Ecto neural progenitor cell (in vitro differentiated cells): ENCODE measurements around the gene KCTD15.
"Not testable (repeated sequence)": the region's sequence is repeated elsewhere in the genome, so short reads cannot be mapped to it uniquely, and the experiment has no call there.

Experiments used
- DNase-seq: peaks from one replicate; pipeline ENCODE4 v3.0.0-alpha.2; 2018; ENCODE audit warnings: low spot score

KCTD15 gene

DNA sequence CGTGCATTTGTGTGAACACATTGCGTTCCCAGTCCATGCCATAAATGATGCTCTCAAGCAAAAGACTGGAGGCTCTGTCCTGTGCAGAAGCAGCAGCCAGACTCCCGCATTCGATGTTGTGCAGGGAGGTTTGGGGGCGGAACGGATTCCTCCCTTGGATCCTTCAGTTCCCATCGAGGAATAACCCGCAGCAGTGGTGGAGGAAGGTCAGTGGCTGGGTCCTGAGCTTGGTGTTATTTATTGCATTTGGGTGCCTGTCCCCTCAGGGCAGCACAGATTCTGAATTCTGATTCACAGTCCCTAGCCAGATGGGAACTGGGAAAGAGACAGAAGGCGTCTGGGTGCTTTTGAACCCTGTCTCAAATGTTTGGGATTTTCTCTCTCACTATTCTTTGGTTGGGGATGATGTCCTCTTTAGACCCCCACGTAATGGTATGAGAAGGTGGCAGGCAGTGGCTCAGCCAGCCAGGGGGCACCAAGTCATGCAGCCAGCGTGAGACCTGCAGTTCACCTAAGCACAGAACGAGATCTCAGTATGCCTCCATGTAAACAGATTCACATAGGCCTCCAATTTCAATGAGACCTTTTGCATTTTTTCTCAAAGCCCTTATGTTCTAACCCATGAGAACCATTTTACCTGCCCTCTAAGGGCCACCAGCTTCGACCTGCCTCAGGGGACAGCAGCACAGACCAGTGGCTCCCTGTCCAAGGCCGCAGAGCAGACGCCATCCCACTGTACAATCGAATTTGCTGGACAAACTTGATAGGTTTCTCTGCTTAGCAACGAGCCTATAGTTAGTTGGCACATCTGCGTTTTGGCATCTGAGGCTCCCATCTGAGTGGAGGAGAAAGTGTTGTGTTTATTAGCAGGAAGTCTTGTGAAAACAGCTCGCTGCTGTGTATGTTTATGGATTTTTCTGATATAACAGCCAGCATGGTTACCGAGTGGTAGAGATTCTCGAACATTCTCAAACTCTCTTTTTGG lies 17.8 kb downstream of the KCTD15 start:
- DNase-seq, result no peak

DNA sequence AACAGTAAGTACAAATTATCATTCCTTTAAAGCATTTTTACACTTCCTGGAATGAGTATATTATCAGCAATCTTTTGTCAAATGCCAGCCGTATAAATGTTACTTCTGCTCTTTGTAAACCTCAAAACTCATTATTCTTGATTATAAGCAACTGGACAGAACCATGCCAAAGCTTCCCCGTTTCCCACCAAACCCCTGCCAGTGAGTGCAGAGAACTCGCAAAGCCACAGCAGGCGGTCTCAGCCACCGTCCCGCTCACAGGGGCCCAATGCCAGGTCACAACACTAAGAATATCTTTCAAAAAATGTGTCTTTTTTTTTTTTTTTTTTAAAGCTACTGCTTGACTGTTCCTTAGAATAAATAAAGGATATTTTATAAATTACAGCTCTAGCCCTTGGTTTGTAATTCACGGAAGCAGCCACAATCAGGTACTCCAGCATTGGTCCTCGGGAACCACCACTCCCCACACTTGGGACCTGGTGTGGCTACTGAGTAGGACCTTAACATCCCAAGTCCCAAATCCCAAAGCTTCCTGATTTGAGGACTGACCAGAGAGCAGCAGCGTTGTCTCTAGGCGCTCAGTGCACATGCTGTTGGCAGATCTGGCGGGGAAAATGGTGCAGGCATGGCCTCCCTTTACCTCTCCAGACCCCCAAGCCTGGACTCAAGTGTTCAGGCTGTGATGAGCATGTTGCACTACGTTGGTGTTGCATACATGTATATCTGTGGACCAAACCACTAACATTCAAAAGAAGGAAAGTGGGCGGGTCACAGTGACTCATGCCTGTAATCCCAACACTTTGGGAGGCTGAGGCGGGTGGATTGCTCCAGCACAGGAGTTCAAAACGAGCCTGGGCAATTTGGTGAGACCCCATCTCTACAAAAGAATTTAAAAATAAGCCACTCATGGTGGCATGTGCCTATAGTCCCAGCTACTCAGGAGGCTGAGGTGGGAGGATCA lies 19.0 kb downstream of the KCTD15 start:
- no peak for DNase-seq

DNA sequence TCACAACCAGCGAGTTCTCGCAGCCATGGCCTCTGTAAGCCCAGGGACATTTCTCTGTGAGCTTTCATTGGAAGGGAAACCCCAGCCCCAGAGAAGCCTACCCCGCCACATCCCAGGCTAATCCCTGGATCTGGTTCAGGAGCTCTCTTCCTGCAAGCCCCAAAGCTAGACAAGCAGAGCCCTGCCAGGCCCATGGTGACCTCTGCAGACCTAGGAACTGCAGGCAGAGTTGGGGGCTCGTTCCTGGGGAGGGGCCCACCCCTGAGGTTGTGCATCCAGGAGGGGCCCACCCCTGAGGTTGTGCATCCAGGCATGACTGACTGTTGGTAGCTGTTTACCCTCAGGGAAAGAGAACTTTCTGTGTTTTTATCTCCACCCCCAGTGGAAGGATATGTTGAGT lies 21.7 kb downstream of the KCTD15 start:
- peak; percentile 46 for DNase-seq

DNA sequence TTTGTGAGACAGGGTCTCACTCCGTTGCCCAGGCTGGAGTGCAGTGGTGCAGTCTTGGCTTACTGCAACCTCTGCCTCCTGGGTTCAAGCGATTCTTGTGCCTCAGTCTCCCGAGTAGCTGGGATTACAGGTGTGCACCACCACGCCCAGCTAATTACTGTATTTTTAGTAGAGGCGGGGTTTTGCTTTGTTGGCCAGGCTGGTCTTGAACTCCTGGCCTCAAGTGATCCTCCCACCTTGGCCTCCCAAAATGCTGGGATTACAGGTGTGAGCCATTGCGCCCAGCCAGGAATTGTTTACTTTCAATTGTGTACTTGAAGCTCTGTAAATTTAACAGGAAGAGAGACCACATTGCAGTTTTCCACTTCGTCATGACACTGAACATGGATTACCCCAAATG lies 22.4 kb downstream of the KCTD15 start:
- not testable (repeated sequence) for DNase-seq

DNA sequence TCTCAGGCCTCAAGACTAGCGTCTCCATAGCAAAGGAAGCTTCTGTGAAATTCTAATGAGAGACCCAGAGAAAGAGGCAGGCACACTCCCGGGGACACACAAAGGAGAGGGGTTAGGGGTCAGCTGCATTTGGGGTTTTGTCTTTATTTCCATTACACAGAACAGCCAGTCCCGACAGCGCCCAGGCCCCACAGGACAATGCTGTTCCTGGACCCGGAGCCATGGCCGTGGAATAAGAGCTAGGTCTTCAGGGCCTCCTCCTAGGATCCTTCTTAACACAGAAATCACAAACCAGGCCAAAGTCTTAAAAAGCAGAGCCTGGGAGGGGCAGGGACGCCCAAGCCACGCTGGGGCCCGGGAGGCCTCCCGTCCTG lies 22.8 kb downstream of the KCTD15 start:
- DNase-seq, result peak; percentile 53

DNA sequence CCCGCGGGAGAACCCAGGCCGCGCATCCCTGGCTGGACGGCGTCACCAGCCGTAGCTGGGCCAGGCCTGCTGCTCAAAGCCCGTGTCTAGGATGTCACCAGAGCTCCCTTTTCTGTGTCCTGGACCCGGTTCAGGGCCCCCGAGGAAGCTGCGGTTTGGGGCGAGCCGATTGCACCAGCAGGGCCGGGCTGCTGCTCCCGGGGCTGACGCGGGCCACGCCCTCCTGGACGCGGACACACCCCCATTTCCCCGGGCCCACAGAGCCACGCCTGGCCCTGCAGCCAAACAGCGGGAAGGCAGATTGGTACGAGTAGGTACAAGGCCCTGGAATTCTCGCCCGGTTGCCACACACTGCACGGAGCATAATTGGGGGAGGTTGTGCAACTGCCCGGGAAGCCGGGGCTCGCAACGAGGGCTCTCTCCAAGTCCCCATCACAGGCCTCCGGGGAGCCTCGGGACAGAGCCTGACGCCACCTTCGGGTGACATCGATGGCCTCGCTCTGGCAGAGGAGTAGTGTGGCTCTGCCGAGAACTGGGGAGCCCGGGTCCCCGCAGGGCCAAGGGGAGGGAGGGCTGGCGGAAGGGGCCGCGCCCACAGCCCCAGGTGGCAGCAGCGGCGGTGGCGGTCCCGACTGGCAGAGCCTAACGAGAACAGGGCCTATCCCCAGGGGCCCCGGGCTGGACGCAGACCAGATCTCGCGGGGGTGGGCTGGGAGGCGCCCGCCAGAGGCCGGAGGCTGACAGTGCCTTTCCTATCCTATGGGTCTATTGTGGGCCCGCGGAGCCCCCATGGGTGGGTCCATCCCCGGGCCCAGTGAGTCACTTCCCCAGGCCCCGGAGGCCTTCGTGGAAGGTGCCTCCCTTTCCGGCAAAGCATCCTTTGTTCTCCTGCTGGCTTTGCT lies 23.5 kb downstream of the KCTD15 start:
- DNase-seq, result peak; percentile 83

DNA sequence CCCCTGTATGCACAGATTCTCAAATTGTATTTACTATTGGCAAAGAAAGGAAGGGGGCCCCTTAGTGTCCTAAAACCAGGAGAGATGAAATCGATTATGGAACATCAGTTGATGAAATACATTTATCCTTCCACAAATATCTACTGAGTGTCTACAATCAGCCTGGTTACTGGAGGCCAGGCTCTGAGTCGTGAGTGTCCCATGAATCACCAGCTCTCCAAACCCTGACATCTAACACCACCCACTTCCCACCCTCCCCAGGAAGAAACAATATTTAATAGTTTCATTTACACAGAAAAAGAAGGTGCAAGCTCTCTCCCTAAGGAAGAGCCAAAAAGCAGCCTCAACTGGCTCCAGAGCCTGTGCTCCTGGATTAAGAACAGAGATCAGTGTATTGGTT lies 25.2 kb downstream of the KCTD15 start:
- no peak for DNase-seq

DNA sequence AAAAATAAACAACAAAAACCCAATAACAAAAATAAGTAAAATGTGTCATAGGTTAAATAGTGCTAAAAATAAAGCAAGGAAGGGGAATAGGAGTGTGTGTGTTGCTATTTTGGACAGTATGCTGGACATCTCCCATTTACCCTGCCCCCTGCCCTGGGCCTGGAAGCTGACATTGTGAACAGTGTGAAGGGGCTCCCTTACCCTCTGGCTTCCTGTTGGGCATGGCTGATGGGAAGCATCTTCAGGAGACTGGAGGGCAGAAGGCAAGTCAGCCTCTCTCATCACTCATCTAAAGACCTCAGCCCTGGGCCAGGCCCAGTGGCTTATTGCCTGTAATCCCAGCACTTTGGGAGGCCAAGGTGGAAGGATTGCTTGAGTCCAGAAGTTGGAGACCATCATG lies 26.7 kb downstream of the KCTD15 start:
- no peak for DNase-seq

DNA sequence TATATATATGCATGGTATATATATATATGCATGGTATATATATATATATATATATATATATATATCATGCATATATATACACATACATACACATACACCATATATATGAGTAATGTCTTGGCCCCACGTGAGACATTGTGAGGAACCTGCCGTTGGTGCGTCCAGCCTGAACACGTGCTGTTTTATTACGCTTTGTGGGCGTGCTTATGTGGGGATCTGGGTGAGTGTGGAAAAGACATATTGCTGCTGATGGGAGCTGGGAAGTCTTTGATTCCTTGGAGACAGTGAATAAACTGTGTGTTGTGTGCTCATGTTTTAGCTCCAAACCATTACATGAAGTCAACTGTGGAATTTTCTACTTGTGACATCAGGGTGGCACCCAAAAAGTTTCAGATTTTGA lies 28.9 kb downstream of the KCTD15 start:
- DNase-seq, result peak; percentile 14

DNA sequence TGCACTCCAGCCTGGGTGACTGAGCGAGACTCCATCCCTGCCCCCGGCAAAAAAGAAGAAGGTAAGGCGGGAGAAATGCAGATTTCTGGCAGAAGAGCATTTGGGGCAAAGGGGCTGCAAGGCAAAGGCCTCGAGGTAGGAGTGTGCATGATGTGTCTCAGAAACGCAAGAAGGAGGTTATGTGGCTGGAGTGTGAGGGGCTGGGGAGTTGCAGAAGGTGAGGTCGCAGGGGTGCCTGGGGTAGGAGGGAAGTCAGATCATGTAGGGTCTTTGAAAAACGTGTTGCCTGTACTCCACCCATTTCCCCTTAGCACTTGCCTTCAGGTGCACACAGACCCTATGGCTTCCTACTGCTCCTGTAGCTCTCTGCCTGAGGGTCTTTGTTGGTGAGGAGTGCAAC lies 29.9 kb downstream of the KCTD15 start:
- peak; percentile 27 for DNase-seq

DNA sequence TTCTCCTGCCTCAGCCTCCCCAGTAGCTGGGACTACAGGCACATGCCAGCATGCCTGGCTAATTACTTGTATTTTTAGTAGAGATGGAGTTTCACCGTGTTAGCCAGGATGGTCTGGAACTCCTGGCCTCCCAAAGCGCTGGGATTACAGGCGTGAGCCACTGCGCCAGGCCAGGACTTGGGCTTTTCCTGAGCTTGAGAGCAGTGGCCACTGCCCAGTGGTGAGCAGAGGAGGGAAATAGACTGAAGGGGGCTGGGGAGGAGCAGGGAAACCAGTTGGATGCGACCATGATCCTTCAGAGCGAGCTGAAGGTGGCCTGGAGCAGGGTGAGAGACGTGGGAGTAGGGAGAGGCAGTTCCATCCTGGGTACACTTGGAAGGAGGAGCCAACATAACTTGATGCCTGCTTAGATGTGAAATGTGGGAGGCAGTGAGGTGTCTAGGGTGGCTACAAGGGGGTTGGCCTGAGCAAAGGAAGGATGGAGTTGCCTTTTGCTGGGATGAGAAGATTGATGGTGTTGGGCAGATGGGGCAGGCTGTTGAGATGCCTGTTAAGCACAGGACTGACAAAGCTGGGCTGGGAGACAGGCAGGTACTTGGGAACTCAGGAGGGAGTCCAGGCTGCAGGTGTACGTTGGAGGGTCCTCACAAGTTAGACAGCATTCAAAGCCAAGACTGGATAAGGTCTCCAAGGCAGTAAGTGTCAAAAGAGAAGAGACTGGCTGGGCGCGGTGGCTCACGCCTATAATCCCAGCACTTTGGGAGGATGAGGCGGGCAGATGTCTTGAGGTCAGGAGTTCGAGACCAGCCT lies 31.8 kb downstream of the KCTD15 start:
- no peak for DNase-seq

DNA sequence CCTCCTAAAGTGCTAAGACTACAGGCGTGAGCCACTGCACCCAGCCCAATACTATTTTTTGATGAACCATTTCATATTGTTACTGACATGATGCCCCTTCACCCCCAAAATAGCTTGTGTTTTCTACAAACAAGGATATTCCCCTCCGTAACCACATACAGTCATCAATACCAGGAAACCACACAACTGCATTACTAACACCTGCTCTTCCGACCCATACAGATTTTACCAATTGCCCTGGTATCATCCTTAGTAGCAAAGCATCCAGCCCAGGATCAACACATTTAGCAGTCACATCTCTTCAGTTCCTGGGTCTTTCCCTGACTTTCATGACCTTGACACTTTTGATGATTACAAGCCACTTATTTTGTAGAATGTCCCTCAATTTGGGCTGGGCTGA lies 33.6 kb downstream of the KCTD15 start:
- no peak for DNase-seq

DNA sequence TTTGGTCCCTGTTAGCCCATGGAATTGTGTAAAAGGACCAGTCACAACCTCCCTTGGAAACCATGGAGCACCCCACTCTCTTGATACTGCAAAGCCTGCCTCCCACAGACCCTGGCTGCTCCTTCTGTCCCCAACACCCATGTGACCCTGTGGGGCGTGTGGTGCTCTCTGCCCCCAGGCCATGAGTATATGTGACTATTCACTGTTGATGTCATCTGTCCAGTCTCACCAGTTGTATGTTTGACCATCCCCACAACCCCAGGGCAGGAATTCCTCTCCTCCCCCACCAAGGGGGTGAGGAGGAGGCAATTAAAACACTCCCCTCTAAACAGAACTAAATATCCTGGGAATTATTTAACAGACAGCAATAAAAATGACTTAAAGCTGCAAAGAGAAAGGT lies 35.2 kb downstream of the KCTD15 start:
- no peak for DNase-seq

DNA sequence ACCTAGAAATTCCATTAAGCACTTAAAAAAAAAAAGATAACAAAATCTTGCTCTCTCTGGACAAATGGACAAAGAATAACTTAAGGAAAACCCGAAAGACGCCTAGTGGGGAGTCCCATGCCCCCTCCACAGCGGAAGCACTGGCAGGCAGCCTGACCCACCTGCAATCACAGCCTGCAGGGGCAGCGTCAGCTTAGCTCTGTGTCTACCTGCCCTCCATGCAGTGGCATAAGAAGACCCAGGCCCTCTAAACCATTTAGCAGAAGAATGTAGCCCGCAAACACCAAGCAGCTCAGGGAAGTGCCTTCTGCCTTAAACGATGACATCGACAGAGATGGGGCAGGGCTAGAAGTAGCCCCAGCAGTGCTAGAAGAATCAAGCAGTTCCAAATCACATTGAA lies 36.0 kb downstream of the KCTD15 start:
- no peak for DNase-seq

DNA sequence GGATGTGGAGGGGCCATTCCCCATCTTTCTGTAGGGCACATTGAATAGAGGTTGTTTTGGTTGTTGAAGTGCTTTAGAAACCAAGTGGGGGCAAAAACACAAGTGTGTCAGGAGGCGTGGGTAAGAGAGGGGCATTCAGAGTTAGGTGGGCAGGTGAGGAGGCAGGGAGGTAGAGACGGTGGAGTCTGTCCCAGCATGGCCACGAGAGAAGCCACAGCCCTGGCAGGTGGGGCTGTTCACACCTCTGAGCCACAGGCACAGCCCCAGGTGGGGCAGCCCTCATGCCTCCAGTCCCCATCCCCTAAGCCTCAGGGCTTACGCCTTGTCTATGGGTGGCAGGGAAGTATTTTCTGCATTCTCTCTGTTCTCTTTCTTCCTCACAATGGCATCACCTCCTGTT lies 43.7 kb downstream of the KCTD15 start:
- DNase-seq, result no peak

DNA sequence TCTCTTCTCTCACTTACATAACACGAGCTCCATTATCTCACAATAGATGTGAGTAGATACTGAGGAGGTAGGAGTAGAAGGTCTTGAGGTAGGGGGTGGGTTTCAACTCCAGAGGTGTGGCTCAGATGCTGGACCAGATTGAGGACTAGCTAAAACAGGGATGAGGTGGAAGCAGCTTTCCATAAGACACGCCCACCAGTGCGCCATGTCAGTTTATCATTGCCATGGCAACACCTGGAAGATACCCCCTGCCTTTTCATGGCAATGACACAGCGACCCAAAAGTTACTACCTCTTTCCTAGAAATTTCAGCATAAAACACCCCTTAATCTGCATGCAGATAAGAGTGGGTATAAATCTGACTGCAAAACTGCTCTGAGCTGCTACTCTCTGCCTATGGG lies 44.1 kb downstream of the KCTD15 start:
- DNase-seq, result no peak

DNA sequence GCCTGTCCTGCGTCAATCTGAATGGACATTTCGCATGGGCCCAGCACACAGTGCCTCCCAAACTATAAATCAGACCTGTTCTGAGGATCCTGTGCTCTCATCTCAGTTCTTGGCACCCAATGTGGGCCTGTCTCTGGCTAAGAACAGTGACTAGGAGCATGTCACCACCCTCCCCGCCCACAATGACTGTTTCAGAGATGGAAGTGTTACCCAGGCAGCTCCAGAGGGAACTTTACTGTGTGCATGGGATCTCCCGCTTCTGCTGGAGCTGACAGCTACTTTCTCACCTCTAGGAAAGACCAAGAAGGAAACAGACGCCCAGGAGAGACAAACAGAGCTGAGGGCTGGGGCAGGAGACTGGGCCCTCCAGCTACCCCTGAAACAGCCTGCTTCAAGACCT lies 45.0 kb downstream of the KCTD15 start:
- DNase-seq, result peak; percentile 27

DNA sequence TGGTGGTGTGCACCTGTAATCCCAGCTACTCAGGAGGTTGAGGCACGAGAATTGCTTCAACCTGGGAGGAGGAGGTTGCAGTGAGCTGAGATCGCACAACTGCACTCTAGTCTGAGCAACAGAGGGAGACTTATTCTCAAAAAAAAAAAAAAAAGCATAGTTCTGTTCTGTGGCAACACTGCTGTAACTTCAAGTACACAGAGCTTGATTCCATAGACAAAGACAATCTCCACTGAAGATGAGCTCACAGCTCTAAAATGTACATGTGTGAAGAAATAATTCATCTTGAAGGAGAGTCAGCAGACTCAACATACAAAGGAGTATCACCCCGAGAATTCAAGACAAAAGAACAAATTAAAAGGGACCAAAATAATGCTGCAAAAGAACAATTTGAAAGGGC lies 47.8 kb downstream of the KCTD15 start:
- no peak for DNase-seq

DNA sequence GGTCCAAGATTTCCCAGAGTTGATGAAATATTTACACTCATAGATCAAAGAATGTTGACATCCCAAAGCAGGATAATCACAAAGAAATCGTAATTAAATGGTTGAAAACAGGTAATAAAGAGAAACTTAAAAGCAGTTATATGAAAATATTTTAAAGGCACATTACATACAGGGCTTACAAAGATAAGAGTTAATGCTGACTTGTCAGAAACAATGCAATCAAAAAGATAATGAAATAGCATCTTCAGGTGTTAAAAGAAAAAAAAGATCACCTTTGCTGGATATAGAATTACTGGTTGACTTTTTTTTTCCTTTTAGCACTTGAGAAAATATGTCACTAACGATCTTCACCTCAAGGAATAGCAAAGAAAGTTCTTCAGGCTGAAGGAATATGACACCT lies 48.8 kb downstream of the KCTD15 start:
- no peak for DNase-seq

DNA sequence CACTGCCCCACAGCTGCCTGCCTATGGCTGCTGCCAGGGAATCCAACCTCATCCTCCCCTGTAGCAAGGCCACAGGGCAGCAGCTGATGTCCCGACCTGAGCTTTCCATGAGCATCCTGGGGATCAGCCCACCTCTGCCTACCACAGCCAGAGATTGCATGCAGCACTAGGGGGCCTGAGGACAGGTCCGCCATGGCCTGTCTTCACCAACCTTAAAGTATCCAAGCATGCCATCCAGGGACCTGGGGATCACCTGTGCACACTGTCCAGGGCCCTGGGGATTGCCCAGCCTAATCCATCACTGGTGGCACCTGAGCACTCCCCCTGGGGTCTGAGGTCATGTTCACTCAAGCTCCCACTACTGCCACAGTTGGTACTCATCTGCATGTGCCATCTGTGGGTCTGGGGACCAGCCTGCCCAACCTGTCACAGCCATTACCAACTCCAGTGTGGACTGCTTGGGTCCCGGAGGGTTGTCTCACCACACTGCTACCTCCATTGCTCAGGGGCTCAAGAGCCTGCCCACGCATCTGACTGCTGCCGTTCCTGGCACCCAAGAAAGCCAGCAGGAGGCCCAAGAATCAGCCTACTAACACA lies 53.0 kb downstream of the KCTD15 start:
- peak; percentile 23 for DNase-seq

DNA sequence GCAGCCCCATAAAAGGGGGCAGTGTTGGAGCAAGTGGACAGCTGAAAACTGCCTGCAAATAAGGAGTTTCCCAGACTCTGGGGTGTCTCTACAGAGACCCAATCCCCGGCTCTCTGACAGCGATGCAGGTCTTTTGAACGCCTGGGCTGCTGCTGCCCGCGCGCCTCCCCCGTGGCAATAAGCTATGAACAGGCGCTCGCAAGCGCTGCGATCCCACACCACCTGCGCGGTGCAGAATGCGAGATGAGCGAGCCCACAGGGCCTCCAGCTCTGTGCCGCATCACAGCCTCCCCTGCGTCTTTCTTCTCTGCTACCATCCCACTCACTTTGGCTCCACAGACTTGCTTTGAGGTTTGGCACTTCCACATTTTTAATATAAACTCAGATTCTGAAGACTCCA lies 62.3 kb downstream of the KCTD15 start:
- DNase-seq, result no peak
